HG02678 (cell line): ENCODE data around the gene CUX1.
"Not testable (repeated sequence)": the region's sequence is repeated elsewhere in the genome, so short reads cannot be mapped to it uniquely, and the experiment has no call there.

Experiments
- ATAC-seq: cut with Tn5 transposase; IDR thresholded peaks from one replicate; pipeline ENCODE4 v1.9.1; 2021; ENCODE audit warnings: mild to moderate bottlenecking, moderate library complexity; ENCODE audit not compliant: unreplicated experiment

Gene CUX1

GRCh38 chr7:102165136-102165535 lies 347.7 kb downstream of the CUX1 start:
- no peak for ATAC-seq

DNA sequence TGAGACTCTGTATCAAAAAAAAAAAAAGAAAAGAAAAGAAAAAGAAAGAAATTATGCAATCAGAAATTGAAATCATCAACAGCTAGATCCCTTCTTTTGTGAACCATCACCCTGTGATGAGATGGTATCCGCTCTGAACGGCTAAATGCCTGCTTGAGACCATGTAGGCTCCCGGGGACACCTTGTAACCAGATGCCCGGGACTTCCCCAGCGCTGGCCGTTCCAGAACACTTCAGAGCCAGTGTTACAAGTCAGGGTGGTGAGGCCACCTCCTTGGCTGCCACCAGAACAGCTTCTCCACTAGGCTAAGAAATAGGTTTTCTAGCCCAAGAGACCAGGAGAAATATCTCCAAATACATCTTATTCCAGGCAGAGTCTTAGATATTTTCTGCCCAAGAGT lies 349.8 kb downstream of the CUX1 start:
- no peak for ATAC-seq

DNA sequence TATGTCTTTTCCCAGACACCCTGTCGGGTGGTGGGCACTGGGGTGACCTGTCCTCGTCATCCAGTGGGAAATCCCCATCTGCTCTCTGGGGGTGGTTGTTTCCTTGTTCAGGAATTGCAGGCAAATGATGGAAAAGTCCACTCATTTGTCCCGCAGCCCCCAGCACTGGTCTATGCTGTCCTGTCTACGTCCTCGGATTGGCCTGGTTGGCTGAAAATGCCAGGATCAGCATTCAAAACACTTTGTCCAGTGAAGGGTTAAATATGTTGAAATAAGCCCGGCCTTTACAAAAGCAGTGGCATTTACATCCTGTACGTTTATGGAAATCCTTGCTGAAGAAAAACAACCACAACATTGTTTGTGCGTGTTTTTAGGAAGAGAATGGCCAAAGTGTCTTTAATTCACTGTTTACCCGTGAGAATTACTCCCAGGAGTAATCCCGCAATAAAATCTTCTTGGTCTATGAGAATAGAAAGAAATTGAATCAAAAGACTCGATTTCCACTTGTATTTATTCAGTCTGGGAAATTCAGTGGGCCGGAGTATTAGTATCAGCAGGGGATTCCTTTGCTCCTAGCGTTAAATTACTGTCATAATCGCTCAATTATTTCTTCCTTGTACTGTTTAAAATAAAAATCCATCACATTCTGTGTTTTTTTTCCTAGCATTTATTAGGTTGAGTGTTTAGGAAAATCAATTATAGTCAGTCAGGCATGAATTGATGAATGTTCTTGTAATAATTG lies 352.4 kb downstream of the CUX1 start:
- ATAC-seq: no peak

- no peak for ATAC-seq
These were observed 353.1 kb downstream of the CUX1 start for GRCh38 chr7:102170393-102170970.

GRCh38 chr7:102173669-102174068 lies 356.2 kb downstream of the CUX1 start:
- ATAC-seq: no peak

DNA sequence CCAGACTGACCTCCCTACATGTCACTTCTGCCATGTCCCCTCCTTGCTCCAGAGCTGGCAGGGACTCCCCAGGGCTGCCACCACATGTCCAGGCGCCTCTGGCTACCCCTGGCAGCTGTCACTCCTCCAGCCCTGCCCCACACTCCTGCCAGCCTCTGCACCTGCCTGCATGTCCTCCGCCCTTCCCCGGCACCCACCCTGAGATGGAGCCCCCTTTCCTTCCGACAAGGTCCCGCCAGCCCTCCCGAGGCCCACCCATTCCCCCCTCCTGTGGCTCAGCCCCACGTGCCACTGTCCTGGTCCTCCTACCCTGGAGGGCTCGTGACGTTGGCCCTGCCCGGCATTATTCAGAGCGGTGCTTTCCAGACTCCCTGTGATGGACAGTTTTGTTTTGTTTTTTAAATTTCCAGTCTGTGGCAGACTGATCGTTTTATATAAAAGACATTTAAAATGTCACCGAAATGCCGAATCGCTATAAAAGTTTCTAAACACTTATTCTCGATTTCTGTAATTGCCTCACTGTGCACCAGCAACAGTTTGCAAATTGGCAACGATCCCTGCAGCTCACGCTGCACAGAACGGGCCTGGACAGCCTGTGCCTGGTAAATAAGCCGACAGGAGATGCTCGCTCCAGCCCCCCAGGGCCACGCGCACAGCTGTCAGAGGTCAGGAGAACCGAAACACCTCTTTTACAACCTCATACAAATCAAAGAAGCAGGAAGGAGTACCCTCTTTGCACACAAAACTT lies 358.2 kb downstream of the CUX1 start:
- no peak for ATAC-seq

- no peak for ATAC-seq
These were observed 361.0 kb downstream of the CUX1 start for GRCh38 chr7:102178410-102178809.

- ATAC-seq: no peak
These were observed 363.3 kb downstream of the CUX1 start for GRCh38 chr7:102180727-102181126.

GRCh38 chr7:102181517-102181916 lies 364.1 kb downstream of the CUX1 start:
- ATAC-seq: no peak

DNA sequence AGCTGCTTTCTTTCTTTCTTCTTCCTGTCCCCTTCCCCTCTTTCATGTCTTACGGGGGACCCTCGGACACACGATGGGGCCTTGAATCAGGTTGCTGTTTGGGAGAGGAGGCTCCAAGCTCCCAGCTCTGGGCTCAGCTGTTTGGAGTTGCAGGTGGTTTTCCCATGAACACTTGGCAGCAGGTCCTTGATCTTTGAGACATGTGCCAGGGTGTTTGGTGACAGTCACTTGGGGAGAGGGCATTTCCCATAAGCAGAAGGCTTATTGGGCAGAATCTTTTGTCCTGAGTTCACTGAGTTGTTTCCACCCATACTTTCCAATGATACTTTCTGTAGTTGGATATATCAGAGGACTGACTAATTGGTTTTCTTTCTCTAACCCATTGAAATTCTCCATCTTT lies 364.6 kb downstream of the CUX1 start:
- ATAC-seq: no peak

GRCh38 chr7:102183848-102184247 lies 366.4 kb downstream of the CUX1 start:
- not testable (repeated sequence) for ATAC-seq

DNA sequence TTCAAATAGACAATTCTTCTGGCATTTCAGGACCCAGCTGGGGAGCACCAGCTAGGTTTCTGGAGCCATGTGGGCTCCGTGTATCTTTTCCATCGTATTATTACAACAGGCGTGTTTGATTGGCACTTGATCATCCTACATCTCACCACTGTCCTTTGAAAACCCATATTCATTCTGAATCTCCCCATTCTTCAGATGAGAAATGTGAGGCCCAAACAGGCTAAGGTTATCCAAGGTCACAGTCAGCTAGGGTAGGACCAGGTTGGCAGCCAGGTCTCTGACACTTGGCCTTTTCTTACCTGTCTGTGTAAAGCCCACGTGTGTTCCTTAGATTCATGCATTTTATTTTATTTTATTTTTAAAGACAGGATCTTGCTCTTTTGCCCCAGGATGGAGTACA lies 366.9 kb downstream of the CUX1 start:
- no peak for ATAC-seq

GRCh38 chr7:102185796-102186195 lies 368.4 kb downstream of the CUX1 start:
- no peak for ATAC-seq

DNA sequence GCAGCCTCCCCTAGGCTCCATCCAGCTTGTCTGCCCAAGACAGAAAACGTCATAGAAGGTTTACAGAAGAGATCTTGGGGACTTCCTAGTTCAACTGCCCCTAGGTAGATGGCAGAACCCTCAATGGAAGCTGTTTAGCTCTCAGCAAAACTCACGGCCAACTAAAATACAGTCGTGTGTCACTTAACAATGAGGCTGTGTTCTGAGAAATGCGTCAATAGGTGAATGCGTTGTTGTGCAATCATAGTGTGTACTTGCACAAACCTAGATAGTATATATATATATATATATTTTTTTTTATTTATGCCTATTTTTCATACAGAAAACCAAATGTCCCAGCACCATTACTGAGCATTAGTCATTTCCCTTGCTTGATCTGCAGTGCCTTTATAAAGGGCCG lies 368.9 kb downstream of the CUX1 start:
- ATAC-seq: no peak

DNA sequence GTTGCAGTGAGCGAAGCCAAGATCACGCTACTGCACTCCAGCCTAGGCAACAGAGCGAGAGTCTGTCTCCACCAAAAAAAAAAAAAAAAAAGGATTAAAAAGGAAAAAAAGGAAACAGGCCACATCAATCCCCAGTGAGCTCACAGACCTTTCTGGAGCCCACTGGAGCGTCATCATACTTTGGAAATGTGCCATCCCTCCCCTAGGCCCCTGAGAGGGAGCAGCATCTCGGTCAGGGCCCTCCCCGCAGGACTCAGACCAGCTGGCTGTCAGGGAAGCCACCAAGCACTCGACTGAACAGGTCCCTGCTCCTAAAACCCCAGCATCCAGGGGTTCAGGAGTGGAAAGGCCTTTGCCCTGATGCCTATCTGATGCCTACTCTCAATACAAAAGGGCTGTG lies 371.3 kb downstream of the CUX1 start:
- no peak for ATAC-seq

GRCh38 chr7:102189756-102190155 lies 372.3 kb downstream of the CUX1 start:
- no peak for ATAC-seq

- no peak for ATAC-seq
These were observed 373.4 kb downstream of the CUX1 start for GRCh38 chr7:102190776-102191350.

- ATAC-seq: no peak
These were observed 374.3 kb downstream of the CUX1 start for GRCh38 chr7:102191556-102192379.

- ATAC-seq: no peak
These were observed 375.4 kb downstream of the CUX1 start for GRCh38 chr7:102192790-102193189.

GRCh38 chr7:102193806-102194205 lies 376.4 kb downstream of the CUX1 start:
- ATAC-seq: no peak

GRCh38 chr7:102195361-102195760 lies 377.9 kb downstream of the CUX1 start:
- ATAC-seq: no peak
